Femur (tissue), 1 donor: ENCODE measurements around the gene ZSWIM4.
"Not testable (repeated sequence)": the region's sequence is repeated elsewhere in the genome, so short reads cannot be mapped to it uniquely, and the experiment has no call there.

Source experiments
- DNase-seq: peaks from one replicate; pipeline ENCODE4 v3.0.0-alpha.2; 2017

ZSWIM4 gene

DNA sequence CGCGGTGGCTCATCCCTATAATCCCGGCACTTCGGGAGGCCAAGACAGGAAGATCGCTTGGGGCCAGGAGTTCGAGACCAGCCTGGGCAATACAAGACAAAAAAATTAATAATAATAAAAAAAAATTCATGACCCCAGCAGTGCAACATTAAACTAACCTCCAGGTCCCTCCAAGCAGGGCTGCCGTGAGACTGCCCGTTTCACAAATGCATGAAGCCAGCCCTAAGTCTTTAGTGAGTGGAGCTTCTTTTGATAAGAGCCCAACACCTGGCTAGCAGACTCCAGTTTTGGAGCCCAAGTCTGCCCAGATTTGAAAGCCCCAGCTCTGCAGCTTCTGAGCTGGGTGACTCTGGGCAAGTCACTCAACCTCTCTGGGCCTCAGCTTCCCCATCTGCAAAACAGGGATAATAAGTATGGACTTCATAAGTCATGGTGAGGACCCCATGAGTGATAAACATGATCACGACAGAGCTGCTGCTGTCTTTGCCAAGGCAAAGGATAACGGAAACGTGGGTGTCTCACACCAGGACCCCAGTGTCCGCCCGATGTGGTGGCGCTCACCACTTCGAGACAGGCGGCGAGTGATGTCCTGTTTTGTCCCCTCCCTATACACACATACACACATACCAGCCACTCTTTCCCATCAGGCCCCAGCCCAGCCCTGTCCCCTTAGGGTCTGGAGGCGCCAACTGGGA lies 43.3 kb downstream of the ZSWIM4 start:
- no peak for DNase-seq

- DNase-seq = peak; percentile 93
Measured at GRCh38 chr19:13839130-13839937, 44.1 kb downstream of the ZSWIM4 start.

DNA sequence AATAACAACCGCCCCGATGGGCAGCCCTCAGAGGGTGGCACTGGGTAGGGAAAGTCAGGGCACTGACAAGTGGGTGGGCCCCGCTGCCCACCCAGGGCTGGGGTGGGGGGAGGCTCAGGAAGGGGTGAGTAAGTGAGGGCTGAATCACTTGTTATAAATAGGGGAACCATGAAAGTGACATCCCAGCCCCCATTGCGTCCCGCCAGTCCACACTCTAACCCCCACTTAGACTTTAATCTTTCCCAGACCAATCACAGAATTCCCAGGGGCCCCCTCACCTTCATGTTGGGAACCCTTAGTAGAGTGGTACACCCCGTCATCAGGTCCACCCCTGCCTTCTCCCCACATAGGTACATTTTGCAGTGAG lies 44.7 kb downstream of the ZSWIM4 start:
- no peak for DNase-seq

DNA sequence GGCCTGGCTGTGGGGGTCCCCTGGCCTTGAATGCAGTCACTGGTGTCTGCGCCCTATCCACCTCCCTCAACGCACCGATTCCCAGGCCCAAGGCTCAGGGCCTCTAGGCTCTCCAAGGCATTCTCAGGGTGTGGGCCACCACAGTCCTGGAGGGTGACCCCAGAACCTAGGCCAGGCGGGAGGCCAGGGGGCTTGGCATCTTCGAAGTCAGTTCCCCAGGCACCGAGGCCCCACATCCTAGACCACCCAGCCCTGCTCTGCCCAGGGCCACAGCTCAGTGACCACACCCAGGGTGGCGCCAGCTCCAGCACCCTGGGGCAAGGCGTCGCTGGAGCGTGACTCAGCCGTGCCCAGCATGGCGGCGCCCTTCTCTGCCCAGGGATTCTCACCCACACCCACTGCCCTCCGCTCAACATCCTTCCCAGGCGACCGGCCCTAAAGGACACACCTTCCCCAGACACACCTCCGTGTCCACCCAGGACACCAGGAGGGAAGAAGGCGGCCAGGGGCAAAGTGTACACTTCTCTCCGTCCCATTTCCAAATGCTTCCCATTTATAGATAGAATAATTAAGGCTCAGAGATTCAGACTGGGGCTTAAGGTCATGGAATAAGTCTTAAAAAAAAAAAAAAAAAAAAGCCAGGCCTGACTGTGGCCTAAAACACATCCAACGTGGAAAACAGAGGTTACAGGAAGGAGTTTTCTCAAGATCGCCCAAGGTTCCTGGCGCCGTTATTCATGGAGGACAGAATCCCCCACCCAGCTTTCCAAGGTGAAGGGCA lies 45.3 kb downstream of the ZSWIM4 start:
- DNase-seq = peak; percentile 66

DNA sequence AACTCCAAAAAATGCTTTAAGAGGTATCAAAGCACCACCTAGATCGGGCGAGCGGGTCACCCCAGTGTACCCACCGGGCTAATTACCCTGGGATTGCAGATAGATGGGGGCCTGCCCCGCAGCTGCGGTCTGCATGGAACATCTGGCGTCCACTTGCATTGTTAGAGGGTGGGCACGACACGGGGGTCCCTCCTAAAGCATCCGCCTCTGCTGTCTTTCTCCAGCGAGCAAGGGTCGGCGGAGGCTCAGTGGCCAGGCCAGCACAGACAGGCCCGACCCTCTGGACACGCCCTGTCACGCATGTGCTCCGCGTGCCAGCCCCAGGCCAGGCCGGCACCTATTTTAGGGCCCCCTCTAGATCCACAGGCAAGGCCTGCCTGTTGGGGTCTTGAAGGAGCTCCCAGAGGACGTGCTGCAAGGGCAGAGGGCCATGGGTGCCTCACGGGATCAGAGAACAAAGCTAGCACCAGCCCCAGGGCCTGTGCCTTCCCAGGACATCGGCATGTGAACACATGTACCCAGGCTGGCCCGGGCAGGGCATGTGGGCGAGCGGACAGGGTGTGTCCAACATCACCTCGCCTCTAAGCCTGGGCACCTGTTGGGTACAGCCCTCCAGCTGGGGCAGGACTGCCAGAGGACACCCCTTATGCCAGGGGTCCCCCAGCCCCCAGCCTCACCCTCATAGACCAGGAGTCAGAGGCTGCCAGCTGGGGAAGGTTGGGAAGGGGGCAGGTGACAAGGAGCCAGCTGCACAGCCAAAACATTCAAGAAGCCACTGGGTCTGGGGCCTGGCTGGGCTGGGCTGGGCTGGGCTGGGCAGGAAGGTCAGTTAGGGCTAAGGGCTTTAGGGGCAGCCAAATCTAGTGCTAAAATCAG lies 46.1 kb downstream of the ZSWIM4 start:
- DNase-seq = peak; percentile 72

GRCh38 chr19:13841962-13842290 lies 46.7 kb downstream of the ZSWIM4 start:
- DNase-seq = no peak

DNA sequence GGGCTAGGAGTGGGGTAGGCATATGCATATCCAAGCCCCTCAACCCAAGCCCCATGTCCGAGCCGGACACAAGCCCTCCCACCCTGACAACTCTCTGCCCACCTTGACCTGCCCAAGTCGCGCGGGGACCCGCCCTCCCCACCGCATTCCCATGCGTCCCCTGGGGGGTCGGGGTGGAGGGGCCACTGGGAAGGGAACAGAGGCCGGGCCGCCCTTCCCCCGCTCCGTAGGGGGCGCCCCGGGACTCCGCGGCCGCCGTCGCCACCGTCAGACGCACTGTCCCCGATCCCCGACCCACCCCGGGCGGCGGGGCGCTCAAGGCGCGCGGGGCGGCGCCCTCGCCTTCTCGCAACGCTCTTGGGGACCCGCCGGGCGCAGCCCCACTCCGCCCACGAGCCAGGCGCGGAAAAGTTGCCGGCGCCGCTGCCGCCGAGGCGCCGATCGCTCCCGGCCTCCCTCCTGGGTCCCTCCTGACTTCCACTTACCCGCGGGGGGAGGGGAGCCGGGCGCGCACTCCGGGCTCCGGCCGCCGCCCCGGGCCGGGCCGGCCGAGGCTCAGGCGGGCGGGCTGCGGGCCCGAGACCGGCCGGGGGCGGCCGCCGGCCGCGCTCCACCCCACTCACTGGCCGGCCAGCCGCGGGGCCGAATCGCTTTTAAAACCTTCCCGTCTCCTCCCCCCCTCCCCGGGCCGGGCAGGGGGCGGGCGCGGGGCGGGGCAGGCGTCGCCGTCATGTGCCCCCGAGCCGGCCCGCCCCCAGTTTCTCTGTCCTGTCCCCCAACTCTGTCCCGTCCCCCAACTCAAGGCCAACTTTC lies 47.3 kb downstream of the ZSWIM4 start:
- DNase-seq = peak; percentile 93

- DNase-seq = peak; percentile 69
Measured at GRCh38 chr19:13843104-13843921, 48.1 kb downstream of the ZSWIM4 start.

GRCh38 chr19:13844130-13844631 lies 48.9 kb downstream of the ZSWIM4 start:
- DNase-seq = no peak

DNA sequence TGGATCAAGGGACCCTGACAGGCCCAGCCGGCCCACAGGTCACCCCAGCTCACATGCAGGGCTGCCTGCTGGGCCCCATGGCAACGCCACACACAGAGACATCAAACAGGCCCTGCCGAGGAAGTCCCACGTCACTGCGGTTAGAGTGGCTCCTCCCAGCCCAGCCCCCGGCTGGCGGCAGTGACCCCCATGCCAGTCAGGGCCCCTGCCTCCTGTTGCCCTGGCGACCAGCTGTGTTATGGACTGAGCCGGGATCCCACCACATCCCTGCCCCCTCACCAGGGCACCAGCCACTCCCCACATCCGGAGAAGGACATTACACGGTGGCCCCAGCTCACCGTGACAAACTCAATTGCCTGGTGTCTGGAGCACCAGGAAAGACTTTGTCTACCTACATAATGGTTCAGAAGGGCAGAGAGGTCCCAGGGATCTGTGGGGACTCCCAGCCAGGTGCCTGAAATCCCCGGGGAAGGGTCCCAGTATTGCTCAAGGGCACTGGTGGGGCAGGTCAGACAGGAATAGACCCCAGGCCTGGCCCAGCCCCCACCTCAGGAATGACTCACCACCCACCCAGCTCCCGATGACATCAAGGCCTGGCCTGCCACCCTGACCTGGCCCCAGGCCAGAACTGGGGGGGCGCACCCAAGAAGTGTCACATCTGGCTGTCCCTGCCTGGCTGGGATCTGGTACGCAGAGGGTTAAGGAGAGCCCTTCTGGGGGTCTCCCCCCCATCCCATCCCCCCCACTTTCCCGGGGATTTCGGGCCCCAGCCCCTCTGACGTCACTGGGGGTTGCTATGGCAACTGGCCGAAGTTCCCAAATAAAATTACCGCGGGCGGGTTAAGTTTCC lies 51.5 kb downstream of the ZSWIM4 start:
- peak; percentile 96 for DNase-seq

DNA sequence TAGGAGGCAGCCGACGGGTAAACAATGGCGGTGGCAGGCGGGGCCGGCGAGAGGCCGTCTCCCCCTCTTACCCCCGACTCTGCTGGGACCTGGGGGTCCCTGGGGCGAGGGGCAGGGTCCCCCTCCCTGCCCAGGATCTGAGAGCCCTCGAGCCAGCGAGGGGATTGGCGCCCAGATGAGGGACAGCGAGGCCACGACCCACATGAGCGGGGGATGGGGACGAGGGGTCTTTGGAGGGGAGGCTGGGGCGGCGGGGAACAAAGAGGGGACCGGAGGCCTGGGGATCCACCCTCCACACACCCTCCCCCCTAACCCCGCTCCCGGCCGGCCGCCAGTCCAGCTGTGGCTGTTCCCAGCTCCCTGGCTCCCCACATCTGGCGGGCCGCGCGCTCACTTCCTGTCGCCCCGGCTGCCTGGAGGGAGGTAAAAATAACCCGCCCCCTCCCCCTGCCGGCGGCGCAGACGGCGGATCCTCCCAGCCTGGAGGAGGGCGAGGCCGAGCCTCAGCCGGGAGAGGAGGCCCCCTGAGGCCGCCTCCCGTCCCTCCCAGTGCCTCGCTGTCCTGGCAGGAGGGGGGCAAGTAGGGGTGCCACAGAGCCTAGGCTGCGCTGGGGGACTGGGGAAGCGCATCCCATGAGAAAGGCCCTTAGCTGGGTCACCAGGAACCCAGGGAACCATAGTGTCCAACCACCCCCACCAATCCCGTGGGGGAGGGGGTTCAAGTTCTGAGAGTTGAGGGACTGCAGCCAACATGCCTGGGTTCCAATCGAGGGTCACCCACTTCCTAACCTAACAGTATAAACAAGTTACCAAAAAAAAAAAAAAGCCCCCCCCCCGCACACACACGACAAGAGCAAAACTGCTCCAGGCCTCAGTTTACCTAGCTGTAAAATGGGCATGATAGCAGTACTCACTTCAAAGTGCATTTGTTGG lies 52.4 kb downstream of the ZSWIM4 start:
- DNase-seq = peak; percentile 98

- DNase-seq = no peak
Measured at GRCh38 chr19:13848340-13848677, 53.1 kb downstream of the ZSWIM4 start.

DNA sequence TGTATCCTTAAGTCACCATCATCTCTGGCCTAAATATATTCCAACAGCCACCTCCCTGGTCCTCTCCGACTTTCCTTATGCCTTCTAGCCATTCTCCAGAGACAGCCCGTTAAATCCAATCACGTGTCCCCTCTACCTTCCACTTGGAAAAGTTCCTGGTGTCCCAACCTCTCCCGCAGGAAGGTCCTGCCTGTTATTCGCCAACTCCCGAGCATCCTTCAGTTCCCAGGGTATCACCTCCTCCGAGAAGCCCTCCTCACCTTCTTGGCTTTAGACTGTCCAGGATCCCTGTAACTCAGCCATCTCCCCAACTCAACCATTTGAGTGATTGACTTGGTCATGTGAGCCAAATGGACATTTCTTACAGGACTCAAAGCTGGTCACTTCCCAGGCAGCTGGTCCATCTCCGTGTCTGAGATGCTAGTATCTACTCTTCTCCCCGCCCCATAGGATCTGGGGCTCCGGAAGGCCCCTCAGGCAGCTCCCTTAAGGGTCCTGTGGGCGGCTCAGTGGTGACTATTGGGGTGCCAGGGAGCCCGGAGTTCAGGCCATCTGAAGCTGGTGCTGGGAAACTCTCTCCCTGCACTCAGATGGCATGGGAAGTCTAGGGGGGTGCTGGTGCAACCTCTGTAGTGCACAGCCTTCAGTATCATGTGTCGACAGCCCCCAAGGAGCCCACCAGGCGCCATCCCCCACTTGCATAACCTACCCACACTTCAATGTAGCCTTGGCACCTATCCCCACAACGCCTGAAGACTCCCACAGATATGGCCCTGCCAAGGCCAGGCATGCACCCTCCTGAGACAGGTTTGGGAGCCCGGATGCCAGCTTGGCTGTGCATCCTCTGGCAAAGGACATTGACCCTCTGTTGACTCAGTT lies 53.8 kb downstream of the ZSWIM4 start:
- DNase-seq = peak; percentile 41

GRCh38 chr19:13849991-13850909 lies 55.0 kb downstream of the ZSWIM4 start:
- DNase-seq = peak; percentile 91

- DNase-seq = peak; percentile 93
Measured at GRCh38 chr19:13850910-13851733, 55.9 kb downstream of the ZSWIM4 start.

DNA sequence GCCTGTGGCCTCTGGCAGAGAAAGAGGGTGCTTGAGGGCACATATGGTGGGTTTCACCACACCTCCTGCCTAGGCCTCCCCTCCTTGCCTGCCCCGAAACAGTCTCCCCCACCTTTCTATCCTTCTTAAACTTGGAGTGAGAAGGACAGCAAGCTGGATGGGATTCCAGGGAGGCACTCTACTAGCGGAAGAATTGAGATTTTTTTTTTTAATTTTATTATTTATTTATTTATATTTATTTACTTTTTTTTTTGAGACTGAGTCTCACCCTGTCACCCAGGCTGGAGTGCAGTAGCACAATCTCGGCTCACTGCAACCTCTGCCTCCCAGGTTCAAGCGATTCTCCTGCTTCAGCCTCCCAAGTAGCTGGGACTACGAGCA lies 56.5 kb downstream of the ZSWIM4 start:
- not testable (repeated sequence) for DNase-seq
